ENCODE data around the gene MYOM3. TPM values are rescaled to one million over a fixed set of nuclear protein-coding genes. Genes with fewer than 3 reads are reported as not detected.

MYOM3 gene
- total RNA-seq, 1 donor from 2014 or later = 1.2 TPM

GRCh38 chr1:24149866-24150233, 37.9 kb upstream of the MYOM3 start:
- H3K9me3 ChIP-seq = no peaks in the 10 kb centered on the region
- no peak for TF ChIP-seq CTCF (IDR thresholded peaks at IDR 0.05)
- H3K27ac ChIP-seq = no peak overlapping the region
- intact Hi-C loops (cut with DNase I) = no loop called here
- H3K4me1 ChIP-seq = peaks cover 0 to 2% of the 10 kb centered on the region in 2 donors
- no peaks in the 10 kb centered on the region for H3K36me3 ChIP-seq
- no peaks in the 10 kb centered on the region for H3K27me3 ChIP-seq
- H3K4me3 ChIP-seq = no peak overlapping the region
- no peak for DNase-seq (ENCODE audit: low spot score in 2 of 2)

GRCh38 chr1:24147816-24148215, 35.9 kb upstream of the MYOM3 start:
- DNase-seq (ENCODE audit: low spot score in 2 of 2) = no peak
- H3K36me3 ChIP-seq = no peaks in the 10 kb centered on the region
- no peak for TF ChIP-seq CTCF (IDR thresholded peaks at IDR 0.05)
- no peaks in the 10 kb centered on the region for H3K9me3 ChIP-seq
- H3K27ac ChIP-seq = no peak overlapping the region
- H3K4me1 ChIP-seq = peaks cover 0 to 2% of the 10 kb centered on the region in 2 donors
- intact Hi-C loops (cut with DNase I) = no loop called here
- no peak overlapping the region for H3K4me3 ChIP-seq
- no peaks in the 10 kb centered on the region for H3K27me3 ChIP-seq

GRCh38 chr1:24147194-24147593, 35.3 kb upstream of the MYOM3 start:
- Histone ChIP-seq H3K27me3 (no peaks in the 10 kb centered on the region), H3K36me3 (no peaks in the 10 kb centered on the region), H3K27ac (no peak overlapping the region), H3K4me3 (no peak overlapping the region), H3K9me3 (no peaks in the 10 kb centered on the region), H3K4me1 (peaks cover 0 to 2% of the 10 kb centered on the region in 2 donors)
- TF ChIP-seq CTCF (IDR thresholded peaks at IDR 0.05) = no peak
- no peak for DNase-seq (ENCODE audit: low spot score in 2 of 2)
- intact Hi-C loops (cut with DNase I) = no loop called here

GRCh38 chr1:24142546-24143534, 30.9 kb upstream of the MYOM3 start, which contains the start of gene IL22RA1:
IL22RA1 (minus strand) TSS chr1:24143140; CDS start chr1:24143082, 58 bp downstream.
- TF ChIP-seq CTCF (IDR thresholded peaks at IDR 0.05) = no peak
- no peaks in the 10 kb centered on the region for H3K4me1 ChIP-seq
- H3K36me3 ChIP-seq = no peaks in the 10 kb centered on the region
- no peak within 1 kb of the TSS for H3K27ac ChIP-seq
- H3K9me3 ChIP-seq = no peaks in the 10 kb centered on the region
- intact Hi-C loops (cut with DNase I) = no loop called here
- no peaks in the 10 kb centered on the region for H3K27me3 ChIP-seq
- no peak for DNase-seq (ENCODE audit: low spot score in 2 of 2)
- H3K4me3 ChIP-seq = peak within 1 kb of the TSS; percentile 36 to 54

- no peak for DNase-seq (ENCODE audit: low spot score in 2 of 2)
- intact Hi-C loops (cut with DNase I) = no loop called here
These were observed 29.5 kb upstream of the MYOM3 start for GRCh38 chr1:24141311-24141997.

More at GRCh38 chr1:24141311-24141997, 29.5 kb upstream of the MYOM3 start:
- H3K4me3 ChIP-seq = no peak overlapping the region
- no peak for TF ChIP-seq CTCF (IDR thresholded peaks at IDR 0.05)
- H3K36me3 ChIP-seq = no peaks in the 10 kb centered on the region
- H3K4me1 ChIP-seq = no peaks in the 10 kb centered on the region
- H3K9me3 ChIP-seq = no peaks in the 10 kb centered on the region
- H3K27ac ChIP-seq = no peak overlapping the region
- no peaks in the 10 kb centered on the region for H3K27me3 ChIP-seq

Measured in ascending aorta (tissue), 2 donors.